ENCODE results near the gene RPRM.
A peak's percentile ranks its signal among the peaks of the same experiment; 100 is the strongest.
"Not testable (repeated sequence)": the region's sequence is repeated elsewhere in the genome, so short reads cannot be mapped to it uniquely, and the experiment has no call there.

Gene RPRM

DNA sequence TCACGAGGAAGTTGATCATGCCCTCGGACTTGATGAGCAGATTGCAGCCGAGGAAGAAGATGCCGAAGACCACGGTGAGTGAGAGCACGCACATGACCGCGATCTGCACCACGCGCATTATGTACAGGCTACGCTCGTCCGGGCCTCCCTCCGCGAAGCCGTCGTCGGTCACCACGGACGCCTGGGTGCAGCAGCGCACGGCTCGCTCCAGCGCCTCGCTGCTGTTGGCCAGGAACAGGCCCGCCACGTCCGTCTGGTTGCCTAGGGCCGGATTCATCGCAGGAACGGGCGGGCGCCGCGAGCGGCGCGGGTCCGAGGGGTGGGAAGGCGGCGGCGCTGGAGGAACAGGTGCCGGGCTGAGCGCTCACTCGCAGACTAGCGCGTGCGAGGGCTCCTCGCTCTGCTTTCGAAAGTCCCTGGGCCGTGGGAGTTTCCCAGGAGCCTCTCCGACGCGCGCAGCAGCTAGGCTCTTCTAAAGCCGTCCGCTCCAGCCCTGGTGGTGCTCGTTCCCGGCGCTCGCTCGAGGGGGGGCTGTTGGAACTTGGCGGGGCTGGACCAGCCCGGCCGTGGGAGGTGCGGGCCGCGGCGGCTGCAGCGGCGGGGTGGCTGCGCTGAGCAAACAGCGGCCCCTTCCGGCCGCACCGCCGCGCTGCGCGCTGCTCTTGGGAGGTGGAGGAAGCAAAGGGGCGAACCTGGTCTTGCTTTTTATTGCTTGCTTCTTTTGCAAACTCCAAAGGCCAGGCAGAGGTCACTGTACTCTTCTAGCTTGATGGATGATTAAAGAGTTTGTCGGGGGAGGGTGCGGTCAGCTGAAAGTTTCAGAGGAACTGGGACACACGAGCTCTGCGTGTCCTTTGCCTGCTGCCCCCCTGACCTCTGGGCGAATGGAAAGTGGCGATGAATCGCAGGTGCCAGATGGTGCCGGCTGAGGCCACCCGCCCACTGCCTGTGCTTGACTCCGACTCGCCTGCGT, at the start of gene RPRM:
Gene RPRM (minus strand): TSS at position 474 of the 973 bp plus-strand sequence. CDS start 197 bp downstream, at position 277.
- peak in 1 of 2 donors; percentile 10 for DNase-seq (ENCODE audit: low read depth in 2 of 2, low spot score in 1 of 2)

DNA sequence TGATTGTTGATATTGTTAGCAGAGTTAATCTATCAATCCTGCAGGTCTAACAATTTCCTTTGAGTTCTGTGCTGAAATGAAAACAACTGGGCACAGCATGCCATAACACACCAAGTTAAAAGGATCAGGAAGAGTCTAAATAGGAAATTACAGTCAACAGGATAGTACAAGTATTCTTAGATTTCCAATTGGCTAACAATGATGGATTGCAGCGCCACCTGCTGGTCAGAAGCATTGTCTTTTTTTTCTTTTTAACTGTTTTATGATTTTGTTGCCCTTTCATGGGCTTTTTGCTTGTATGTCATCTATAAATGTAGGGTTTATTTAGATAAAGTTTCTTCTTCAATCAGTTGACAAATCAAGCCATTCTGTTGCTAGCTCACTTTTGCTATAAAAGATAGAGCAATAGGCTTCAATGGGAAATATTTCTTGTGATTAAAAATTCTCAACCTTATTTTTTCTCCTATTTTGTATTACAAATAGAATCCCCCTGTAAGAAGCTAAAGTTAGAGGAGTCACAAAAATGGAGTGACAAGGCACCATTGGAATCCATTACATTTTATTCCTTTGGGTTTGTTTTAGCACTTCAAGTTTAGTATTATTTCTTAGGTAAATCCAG, 40.8 kb upstream of the RPRM start:
- peak in 1 of 2 donors; percentile 33 for DNase-seq (ENCODE audit: low read depth in 2 of 2, low spot score in 1 of 2)

DNA sequence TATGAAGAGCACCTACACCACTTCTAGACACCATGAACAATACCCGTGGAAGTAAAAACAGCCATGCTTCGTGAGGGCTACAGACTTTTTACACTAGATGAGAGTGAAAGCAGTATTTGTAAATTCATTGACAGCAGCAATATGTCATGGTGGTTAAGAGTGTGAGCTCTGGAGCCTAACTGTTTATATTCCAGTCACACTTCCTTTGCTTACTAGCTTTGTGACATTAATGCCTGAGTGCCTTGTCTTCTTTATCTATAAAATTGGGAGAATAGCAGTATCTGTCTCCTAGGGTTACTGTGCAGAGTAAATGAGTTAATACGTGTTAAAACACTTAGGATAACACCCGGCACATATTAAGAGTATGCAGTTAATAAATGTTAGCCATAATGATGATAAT, 33.8 kb upstream of the RPRM start:
- DNase-seq (ENCODE audit: low read depth in 2 of 2, low spot score in 1 of 2), result no peak

DNA sequence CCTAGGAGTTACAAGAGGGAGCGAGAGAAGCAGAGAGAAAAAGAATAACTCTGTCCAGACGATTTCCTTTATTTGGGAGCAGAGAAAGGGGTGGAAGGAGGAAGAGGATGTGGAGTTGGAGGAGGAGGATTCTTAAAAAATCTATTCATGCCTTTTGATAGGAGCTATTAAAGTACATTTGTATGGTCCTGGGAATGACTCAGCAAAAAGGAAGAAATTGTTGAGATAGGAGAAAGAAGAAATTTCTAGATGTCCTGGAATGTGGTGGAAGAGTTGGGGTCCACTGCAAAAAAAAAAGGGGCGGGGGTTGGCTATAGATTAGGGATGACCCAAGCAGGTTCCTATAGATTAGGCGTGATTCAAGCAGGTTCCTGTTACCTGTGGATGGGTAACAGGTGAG, 32.4 kb upstream of the RPRM start:
- DNase-seq (ENCODE audit: low read depth in 2 of 2, low spot score in 1 of 2), result no peak

DNA sequence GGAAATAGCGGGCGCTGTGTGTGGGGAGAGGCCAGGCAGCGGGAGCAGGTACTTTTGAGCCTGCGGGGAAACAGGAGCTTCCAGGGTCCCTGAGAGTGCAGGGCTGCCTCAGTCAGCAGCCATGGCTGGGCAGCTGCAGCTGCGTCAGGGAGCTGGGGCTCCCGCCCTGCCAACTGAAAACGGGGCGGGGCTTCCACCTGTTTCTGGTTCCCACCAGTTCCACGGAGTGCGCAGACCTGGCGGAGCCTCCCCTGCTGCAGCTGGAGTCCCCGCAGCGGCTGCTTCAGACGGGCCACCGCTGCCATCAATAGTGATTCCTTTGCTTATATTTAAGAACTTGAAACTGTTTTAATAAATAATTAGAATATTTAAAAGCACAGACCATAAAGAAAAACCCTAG, 30.6 kb upstream of the RPRM start:
- DNase-seq (ENCODE audit: low read depth in 2 of 2, low spot score in 1 of 2), result no peak

DNA sequence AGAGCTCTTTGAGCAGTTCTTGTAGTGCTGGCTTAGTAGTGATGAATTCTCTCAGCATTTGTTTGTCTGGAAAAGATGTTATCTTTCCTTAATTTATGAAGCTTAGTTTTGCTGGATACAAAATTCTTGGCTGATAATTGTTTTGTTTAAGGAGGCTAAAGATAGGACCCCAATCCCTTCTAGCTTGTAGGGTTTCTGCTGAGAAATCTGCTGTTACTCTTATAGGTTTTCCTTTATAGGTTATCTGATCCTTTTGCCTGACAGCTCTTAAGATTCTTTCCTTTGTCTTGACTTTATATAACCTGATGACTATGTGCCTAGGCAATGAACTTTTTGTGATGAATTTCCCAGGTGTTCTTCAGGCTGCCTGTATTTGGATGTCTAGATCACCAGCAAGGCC, 27.9 kb upstream of the RPRM start:
- DNase-seq (ENCODE audit: low read depth in 2 of 2, low spot score in 1 of 2), result not testable (repeated sequence)

DNA sequence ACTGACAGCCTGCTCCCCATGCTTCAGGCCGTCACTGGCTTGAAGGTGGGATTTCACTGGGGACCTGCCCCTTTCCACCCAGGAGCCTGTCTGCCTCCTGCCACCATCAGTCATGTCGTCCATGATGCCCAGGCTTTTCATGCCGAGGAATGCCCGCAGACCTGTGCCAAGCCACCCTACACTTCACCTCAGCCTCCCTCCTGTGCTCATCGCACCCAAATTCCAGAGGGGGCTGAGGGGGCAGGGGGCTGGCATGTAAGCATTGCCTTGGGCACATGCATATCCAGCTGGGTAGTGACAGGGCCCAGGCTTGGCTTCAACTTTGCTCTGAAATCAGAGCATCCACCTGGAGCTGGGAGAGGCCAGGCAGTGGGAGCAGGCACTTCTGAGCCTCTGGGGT, 20.9 kb upstream of the RPRM start:
- DNase-seq (ENCODE audit: low read depth in 2 of 2, low spot score in 1 of 2), result no peak

DNA sequence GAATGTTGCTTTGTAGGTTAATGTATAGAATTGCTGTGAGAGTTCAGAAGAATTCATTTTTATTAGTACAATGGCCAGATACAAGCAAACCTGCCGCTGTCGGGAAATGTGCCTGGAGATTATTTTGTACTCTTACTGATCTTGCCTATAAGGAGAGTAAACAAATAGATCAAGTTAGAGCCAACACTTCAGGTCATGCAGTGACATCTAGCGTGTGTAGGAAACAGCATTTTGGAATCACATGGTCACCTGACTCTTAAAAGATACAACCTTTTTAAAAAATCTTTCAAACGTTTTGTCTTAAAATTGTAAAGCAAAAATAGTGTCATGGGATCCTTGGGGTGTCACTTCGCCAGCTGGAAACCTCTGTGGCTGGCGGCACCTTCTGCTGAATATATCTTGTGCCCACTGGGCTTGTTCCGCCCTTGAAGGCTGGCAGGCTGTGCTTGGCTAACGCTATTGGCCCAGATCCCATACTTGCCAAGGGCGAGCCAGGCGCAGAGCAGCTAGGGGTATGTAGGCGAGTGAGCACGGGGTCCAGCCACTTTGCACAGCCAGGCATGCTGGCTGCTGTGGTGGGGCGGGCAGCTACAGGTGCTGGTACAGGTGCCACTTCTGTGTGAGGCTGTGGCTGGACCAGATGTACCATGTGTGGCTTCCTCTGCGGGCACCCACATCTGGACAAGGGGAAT, 19.5 kb upstream of the RPRM start:
- DNase-seq (ENCODE audit: low read depth in 2 of 2, low spot score in 1 of 2), result no peak

DNA sequence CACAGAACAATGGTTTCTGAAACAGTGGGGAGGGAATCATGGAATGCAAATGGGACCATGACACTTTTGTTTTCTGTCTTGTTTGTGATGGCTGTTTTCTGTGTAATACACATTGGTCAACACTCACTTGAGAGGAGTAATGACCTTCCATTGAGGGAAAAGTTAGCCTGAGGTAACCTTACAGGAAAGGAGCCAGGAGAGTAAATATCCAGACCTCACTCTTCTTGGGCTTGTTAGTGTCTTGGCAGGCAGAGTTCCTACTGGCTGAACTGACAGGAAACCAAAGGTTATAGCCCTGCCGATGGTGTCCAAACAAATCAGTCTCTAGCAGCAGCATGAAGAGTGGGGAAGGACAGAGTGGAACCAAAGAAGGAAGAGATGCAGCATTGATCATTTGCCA, 17.2 kb upstream of the RPRM start:
- DNase-seq (ENCODE audit: low read depth in 2 of 2, low spot score in 1 of 2), result no peak

DNA sequence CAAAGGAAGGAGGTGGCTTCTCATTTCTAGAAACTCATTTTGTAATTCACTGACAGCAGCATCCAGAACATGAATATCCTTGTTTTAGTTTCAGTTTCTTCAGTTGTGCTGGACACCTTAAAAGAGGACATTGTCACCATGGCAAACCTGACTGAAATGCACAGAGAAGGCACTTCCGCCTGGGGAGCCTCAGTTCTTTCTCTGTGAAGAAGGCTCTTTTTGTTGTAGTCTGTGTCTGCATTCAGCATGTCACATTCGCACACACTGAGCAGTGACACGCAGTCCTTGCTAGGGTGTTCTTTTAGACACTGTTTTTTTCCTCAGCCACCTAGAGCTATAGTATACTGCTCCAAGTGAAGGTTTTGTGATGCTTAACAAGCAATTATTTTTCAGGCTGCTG, 9.5 kb upstream of the RPRM start:
- no peak for DNase-seq (ENCODE audit: low read depth in 2 of 2, low spot score in 1 of 2)

DNA sequence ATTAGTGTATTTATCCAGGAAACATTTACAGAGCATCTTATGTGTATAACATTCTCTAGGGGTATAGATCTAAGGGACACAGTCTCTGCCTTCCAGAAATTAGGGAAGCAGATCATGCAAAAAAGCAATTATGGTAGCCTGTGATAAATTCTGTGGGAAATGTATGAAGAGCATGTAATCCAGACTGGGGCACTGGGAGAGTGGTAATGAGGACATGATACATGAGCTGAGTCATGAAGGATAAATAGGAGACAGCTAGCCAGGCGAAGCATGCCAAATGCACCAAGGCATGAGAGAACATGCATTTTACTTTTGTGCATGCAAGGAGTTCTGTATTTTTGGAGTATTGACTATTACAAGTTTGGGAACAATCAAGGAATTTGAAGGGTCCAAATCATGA, 8.9 kb upstream of the RPRM start:
- no peak for DNase-seq (ENCODE audit: low read depth in 2 of 2, low spot score in 1 of 2)

DNA sequence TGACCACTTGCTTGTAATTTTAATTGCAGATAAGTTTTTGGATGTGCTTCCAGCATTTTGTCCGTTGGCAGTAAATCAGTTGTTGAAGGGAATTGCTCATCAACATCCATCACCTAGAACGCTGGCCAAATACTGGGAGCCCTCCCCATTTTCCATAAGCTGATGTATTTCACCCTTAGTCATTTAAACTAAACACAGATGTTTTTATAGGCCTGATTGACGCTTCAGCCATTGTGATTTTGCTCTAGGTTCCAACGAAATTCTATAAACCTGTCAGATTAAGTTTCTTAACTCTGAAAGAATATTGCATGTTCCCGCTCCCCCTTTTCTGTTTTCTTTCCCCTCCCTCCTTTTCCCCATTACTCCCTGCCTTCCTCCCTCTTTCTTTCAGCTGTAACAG, 1.0 kb upstream of the RPRM start:
- no peak for DNase-seq (ENCODE audit: low read depth in 2 of 2, low spot score in 1 of 2)

DNA sequence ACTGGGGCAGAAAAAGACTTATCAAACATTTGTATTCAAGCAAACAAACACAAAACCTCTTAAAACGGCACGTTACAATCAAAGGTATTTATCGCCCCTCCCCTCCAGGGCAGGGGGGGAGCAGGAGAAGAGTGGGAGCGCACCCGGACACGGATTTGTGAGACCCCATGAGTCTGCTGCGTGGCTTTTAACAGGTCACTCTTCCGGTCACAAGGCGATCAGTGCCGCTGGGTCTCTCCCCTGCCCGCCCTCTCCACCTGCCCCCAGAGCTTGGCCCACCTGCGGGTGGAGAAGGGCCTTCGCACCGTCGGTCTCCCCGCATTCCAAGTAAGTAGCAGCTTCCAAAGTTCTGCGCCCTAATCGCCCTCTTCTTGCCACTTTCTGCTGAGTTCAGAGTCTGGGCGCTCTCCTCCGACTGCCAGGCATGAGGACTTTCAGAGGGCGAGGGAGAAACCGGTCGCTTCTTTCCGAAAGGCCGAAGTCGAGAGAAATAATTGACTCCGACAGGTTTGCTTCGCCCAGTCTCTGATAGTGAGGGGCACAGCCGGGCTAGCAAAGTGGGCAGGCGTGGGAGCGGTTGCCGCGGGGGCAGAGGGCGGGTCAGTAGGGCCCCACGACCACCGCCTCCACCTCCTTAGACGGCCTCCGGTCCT, 800 bp downstream of the RPRM start:
- no peak for DNase-seq (ENCODE audit: low read depth in 2 of 2, low spot score in 1 of 2)

DNA sequence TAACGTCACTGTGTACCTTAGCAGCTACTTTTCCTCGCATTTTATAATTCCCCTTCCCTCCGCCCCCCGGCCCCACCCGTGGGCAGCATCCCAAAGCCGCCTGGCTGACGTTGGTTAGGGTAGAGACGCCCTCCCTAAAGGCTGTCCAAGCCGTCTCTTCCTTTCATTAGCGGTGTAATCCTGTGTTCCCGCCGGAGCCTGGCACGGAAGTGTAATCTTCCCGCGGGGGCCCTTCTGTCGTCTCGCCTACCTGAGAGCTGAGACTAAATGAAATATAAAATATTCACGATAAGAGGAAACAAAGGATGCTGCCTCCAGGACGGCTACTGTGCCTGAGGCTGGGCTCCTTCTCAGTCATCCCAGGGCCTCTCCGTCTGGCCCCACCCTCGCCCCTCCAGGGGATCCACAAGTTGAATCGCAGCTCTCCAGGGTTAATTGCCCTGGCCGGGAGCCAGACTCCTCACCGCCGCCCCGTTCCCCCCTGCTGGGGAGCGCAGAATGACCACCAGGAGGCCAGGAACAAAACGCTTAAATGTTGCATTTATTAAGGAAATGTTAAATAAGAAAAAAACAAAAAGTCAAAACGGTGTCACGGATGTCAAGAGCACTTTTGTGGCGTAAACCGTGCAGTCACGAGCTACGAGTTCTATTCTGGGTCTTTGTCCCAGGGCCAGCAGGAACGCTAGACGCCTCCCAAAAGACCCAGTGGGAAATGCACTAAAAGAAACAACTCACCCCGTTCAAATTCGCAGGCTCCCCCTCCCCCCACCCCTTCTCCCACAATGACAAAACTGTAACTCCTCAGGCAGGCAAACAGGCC, 1.5 kb downstream of the RPRM start:
- no peak for DNase-seq (ENCODE audit: low read depth in 2 of 2, low spot score in 1 of 2)

DNA sequence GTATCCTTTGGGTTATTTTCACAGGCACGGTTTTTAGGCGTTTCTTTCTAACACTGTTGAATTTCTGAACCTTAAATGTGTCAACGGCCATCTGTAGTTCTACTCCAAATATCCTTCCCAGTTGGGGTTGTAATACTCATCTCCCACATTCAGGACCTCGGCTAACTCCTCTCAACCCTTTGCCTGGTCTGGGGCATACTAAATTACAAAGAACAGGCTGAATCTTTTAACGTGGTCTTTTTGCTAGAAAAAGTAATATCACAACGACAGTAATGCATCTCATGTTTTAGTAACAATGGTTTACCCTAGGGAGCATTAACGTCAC, 2.1 kb downstream of the RPRM start:
- no peak for DNase-seq (ENCODE audit: low read depth in 2 of 2, low spot score in 1 of 2)

DNA sequence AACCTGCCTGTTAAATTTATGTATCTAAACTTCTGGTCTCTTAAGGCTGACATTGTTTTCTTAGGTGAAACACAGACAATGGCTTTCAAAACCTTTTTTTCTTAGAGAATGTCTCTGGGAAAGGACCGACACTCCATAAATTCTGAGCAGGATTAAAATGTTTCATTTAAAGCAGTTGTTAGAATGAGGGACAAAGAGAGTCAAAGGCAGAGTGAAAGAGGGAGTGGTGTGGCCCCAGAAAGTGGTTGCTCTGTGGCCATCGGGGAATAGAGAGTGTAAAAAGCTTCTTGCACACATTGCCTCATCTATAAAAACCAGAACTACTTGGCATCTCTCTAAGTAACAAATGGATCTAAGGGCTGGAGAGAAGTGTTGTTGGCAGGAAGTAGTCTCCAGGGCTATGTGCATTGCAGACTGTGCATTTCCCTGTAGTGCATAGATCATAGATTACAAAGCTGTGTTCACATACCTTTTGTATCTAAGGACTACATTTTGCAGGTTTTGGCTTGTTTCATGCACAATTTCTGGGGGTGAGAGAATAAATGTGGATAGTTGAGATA, 3.6 kb downstream of the RPRM start:
- no peak for DNase-seq (ENCODE audit: low read depth in 2 of 2, low spot score in 1 of 2)

DNA sequence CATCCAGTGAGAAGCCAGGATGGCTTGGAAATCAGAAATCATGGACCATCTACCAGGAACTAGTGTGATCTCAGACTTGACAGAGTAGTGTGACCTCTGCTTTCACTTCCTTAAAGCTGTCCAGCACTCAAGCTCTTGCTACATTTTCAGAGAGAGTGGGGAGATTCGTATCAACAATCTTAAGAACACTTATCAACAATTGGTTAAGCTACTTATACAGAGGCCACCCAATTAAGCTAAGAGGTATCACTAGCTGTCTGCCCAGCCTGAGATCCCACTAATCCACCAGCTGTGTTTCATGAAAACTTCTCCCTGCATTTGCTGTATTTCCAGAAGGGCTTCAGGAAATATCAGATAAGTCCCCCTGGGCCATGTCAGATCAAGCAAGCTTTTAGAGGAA, 4.2 kb downstream of the RPRM start:
- DNase-seq (ENCODE audit: low read depth in 2 of 2, low spot score in 1 of 2), result no peak

DNA sequence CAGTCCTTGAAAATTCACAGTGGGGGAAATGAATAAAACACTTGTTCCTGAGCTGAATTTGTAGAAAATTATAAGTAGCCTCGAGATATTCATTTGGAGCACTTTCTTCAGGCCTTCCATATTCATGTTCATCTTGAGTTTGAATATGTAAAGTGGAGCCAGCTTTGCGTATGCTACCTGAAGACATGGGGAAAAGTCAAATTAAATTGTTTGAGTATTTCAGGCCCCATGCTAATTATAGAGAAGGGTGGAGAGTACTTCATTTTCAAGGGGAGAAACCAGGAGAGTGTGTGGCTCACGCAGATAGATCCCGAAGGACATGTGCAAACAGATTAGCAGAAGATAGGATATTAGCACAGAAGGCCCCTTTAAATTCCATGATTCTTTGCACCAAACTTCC, 7.7 kb downstream of the RPRM start:
- no peak for DNase-seq (ENCODE audit: low read depth in 2 of 2, low spot score in 1 of 2)

DNA sequence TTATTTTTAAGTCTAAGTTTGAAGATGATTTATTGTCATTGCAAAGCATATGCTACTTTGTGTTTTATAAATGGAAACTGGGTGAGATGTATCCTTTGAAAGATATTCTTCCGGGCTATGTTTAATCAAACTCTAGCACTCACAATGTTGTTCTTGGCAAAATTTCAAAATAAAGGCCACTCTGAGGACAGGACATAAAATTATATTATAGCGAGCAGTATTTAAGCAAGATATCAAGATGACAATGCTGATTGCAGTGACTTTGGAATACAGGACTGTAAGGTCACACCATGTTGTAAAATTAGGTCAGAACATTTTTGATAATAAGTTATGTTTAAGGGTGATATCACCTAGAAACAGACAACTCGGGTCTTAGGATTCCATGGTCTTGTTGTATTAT, 14.2 kb downstream of the RPRM start:
- no peak for DNase-seq (ENCODE audit: low read depth in 2 of 2, low spot score in 1 of 2)

DNA sequence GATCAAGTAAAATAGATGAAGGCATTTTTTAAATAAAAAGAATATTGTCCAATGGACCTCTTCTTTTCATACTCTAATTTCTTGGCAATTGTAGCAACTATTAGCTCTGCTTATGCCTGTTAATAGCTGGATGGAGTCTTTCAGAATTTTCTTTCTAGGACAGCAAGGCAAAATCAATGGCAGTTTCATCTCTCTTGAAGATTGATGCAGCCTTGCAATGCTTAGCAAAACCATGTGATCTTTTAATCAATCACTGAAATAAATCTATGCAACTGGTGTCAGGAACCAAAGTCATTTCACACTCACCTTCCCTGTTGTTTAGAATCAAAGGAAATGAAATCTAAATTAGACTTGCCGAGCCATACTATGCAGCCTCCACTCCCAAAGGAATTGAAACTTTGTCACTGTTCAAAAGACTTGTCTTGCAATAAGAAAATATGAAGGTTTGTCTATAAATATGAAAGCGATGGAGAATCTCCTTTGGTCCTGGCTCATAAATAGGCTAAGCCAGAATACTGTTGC, 16.2 kb downstream of the RPRM start:
- no peak for DNase-seq (ENCODE audit: low read depth in 2 of 2, low spot score in 1 of 2)
